Measurements from ENCODE around the gene EXD3.

The EXD3 gene

DNA sequence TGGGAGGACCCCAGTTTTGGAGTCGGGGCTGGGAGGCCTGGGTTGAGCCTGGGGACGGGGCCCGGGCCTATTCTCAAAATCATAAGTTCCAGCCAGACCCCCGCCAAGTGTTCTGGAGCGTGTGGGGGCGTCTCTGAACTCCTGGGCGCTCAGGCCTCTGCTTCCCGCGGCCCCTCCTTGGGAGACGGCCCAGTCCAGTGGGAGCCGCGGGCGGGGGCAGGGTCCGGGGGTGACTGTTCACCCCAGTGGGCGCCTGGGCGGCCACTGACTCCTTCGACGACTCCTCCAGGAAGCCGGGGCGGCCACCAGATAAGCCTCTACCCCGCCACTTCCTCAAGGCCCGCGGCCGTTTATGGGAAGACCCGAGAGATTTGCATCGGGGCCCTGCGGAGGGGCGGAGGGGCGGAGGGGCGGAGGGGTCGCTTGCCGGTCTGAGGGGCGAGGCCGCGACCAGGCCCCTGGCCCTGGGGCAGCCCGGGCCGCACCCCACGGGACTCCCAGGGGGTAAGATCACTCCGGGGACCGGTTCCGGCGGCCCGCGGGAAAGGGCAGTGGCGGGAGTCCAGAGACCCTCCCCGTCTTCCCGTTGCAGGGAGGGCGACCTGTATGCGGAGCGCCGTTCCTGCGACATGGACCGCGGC, 144.8 kb downstream of the EXD3 start:
- DNase-seq (ENCODE audit: low spot score): no peak
- Histone ChIP-seq H3K9ac (ENCODE audit: low read depth, low read length, poor library complexity) (peak overlapping the region; percentile 77), H3K4me3 (ENCODE audit: low read length in 2 of 2) (peak overlapping the region in 1 of 2 donors; percentile 69)

DNA sequence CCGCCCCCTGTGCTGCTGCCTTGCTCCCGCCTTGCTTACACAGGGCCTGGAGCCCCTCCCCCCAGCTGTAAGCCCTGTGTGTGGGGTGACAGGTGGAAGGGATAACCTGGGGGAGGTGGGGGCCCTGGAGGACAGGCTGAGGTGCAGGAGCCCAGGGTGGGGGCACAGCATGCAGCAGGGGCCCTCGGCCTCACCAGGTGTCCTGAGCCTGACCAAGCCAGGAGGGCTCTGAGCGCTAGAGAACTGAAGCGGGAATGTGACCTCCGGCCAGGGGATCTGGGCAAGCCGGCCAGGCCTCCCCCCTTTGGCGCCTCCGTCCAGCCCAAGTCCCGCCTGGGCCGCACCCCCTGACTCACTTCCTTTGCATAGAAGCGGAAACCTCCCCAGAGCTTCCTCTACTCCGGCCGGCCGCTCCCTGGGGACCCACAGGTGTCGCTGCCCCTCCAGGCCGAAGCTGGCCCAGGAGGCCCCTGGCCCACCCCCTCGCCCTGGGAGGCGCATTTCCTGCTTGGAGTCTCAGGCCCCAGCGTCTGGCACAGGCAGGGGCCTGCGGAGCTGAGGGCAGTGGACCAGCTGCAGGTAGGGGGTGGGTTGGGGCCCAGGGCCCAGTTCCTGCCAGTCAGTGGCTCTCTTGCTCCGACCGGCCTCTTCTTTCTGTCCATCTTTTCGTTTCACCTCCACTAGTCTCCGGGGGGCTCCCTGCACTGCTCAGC, 145.5 kb downstream of the EXD3 start, which contains the start of gene TOR4A:
TSS of gene TOR4A (plus strand) at position 398 of the 713 bp plus-strand sequence. CDS start 964 bp downstream, outside the sequence.
- peak within 1 kb of the TSS; percentile 57 for H3K4me2 ChIP-seq (ENCODE audit: insufficient read depth, low read length, poor library complexity, severe bottlenecking)
- H3K27me3 ChIP-seq (ENCODE audit: control insufficient read depth in 3 of 3, insufficient read depth in 3 of 3, low read depth in 1 of 3, low read length in 3 of 3): peaks cover 0 to 39% (median 9%) of the 10 kb centered on the region in 3 experiments
- H4K91ac ChIP-seq (ENCODE audit: low read depth, low read length, poor library complexity): no peak within 1 kb of the TSS
- peak within 1 kb of the TSS; percentile 66 for H3K4ac ChIP-seq (ENCODE audit: low read length)
- peak within 1 kb of the TSS; percentile 99 for H3K23ac ChIP-seq (ENCODE audit: low read depth, low read length, poor library complexity)
- peak within 1 kb of the TSS; percentile 73 for H2BK12ac ChIP-seq (ENCODE audit: low read length)
- H2BK120ac ChIP-seq (ENCODE audit: low read depth, low read length): peak within 1 kb of the TSS; percentile 94
- peak within 1 kb of the TSS; percentile 97 for H2AK5ac ChIP-seq (ENCODE audit: low read depth, low read length)
- peak within 1 kb of the TSS; percentile 59 for H3K27ac ChIP-seq (replicated peaks; ENCODE audit: low read length)
- H3K36me3 ChIP-seq (replicated peaks in 1 of 2; ENCODE audit: control insufficient read depth in 2 of 2, insufficient read depth in 2 of 2, low read length in 2 of 2): peaks cover 16 to 19% of the 10 kb centered on the region in 2 donors
- peak within 1 kb of the TSS; percentile 97 for H3K14ac ChIP-seq (ENCODE audit: low read length)
- peaks cover 7% of the 10 kb centered on the region for H3K79me1 ChIP-seq (ENCODE audit: low read depth, low read length)
- no peak within 1 kb of the TSS for H2AFZ ChIP-seq (ENCODE audit: low read length)
- DNase-seq (ENCODE audit: low spot score): no peak
- peak within 1 kb of the TSS; percentile 75 for H2BK5ac ChIP-seq (ENCODE audit: low read length)
- H3K4me3 ChIP-seq (ENCODE audit: low read length in 2 of 2): peak within 1 kb of the TSS in 1 of 2 donors; percentile 69
- peak within 1 kb of the TSS; percentile 77 for H3K9ac ChIP-seq (ENCODE audit: low read depth, low read length, poor library complexity)
- peaks cover 11 to 23% of the 10 kb centered on the region in 2 donors for H3K4me1 ChIP-seq (ENCODE audit: control insufficient read depth in 2 of 2, insufficient read depth in 1 of 2, low read depth in 1 of 2, low read length in 2 of 2)
- peak within 1 kb of the TSS; percentile 93 for H3K18ac ChIP-seq (ENCODE audit: low read length)
- peaks cover 3 to 12% of the 10 kb centered on the region in 2 donors for H3K9me3 ChIP-seq (replicated peaks in 1 of 2; ENCODE audit: control insufficient read depth in 2 of 2, insufficient read depth in 1 of 2, low read depth in 1 of 2, low read length in 2 of 2)
- peak within 1 kb of the TSS; percentile 96 for H2BK15ac ChIP-seq (ENCODE audit: low read length)
- H4K8ac ChIP-seq (ENCODE audit: low read depth, low read length): peak within 1 kb of the TSS; percentile 82
- WGBS, 2 donors (ENCODE audit: extremely low coverage in 2 of 2, insufficient read length in 2 of 2, insufficient replicate concordance in 1 of 2): no CpG with 5 or more reads among the region's 25 CpGs

More for the DNA sequence above, 144.8 kb downstream of the EXD3 start:
- peaks cover 10 to 14% of the 10 kb centered on the region in 2 donors for H3K36me3 ChIP-seq (replicated peaks in 1 of 2; ENCODE audit: control insufficient read depth in 2 of 2, insufficient read depth in 2 of 2, low read length in 2 of 2)
- H3K27me3 ChIP-seq (ENCODE audit: control insufficient read depth in 3 of 3, insufficient read depth in 3 of 3, low read depth in 1 of 3, low read length in 3 of 3): peaks cover 0 to 39% (median 9%) of the 10 kb centered on the region in 3 experiments
- peak overlapping the region; percentile 75 for H2BK15ac ChIP-seq (ENCODE audit: low read length)
- peak overlapping the region; percentile 57 for H3K4me2 ChIP-seq (ENCODE audit: insufficient read depth, low read length, poor library complexity, severe bottlenecking)
- H2BK5ac ChIP-seq (ENCODE audit: low read length): peak overlapping the region; percentile 75
- H3K4me1 ChIP-seq (ENCODE audit: control insufficient read depth in 2 of 2, insufficient read depth in 1 of 2, low read depth in 1 of 2, low read length in 2 of 2): peaks cover 11 to 23% of the 10 kb centered on the region in 2 donors
- H4K8ac ChIP-seq (ENCODE audit: low read depth, low read length): peak overlapping the region; percentile 65
- peak overlapping the region; percentile 99 for H3K23ac ChIP-seq (ENCODE audit: low read depth, low read length, poor library complexity)
- no peak overlapping the region for H4K91ac ChIP-seq (ENCODE audit: low read depth, low read length, poor library complexity)
- H2AK5ac ChIP-seq (ENCODE audit: low read depth, low read length): peak overlapping the region; percentile 97
- WGBS, 2 donors (ENCODE audit: extremely low coverage in 2 of 2, insufficient read length in 2 of 2, insufficient replicate concordance in 1 of 2): no CpG with 5 or more reads among the region's 54 CpGs
- peak overlapping the region; percentile 53 for H3K4ac ChIP-seq (ENCODE audit: low read length)
- no peak overlapping the region for H3K14ac ChIP-seq (ENCODE audit: low read length)
- peaks cover 3 to 12% of the 10 kb centered on the region in 2 donors for H3K9me3 ChIP-seq (replicated peaks in 1 of 2; ENCODE audit: control insufficient read depth in 2 of 2, insufficient read depth in 1 of 2, low read depth in 1 of 2, low read length in 2 of 2)
- H2BK12ac ChIP-seq (ENCODE audit: low read length): peak overlapping the region; percentile 73
- peaks cover 7% of the 10 kb centered on the region for H3K79me1 ChIP-seq (ENCODE audit: low read depth, low read length)
- peak overlapping the region; percentile 94 for H2BK120ac ChIP-seq (ENCODE audit: low read depth, low read length)
- H3K27ac ChIP-seq (replicated peaks; ENCODE audit: low read length): peak overlapping the region; percentile 54
- no peak overlapping the region for H2AFZ ChIP-seq (ENCODE audit: low read length)
- H3K18ac ChIP-seq (ENCODE audit: low read length): peak overlapping the region; percentile 93

DNA sequence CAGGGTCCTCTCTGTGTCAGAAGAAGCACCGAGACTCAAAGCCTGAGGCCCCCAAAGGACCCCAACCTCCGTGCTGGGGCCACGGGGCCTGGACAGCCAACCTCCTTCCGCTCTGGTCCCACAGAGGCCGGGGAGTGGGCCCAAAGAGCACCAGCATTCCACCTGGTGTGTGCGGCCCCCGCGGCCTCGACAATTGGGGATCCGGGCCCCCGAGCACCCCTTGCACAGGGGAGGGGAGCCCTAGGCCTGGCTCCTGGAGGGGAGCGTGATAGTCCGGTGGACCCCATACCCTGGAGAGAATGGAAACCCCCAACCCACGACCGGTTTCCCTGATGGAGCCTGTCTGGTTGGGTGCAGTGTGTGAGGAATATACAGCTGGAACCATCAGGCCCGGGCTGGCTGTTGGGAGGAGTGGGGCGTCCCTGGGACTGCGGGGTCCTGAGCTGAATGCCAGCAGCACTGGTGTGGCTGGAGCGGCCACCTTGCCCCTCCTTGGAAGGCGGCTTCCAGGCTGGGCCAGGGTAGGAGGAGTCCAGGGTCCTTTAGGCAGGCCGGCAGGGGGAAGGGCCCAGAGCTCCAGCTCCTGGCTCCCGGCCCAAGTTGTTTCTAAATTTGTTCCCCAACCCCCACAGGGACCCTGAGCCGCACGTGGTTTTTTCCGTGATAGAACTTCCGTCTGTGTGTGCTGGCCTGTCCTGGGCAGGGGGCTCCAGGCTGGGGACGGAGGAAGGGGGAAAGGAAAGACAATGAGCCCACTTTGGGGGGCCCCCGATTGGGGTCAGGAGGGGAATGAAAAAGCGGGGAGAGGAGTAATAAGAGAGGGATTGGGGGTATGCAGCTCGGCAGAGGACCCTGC, 146.3 kb downstream of the EXD3 start:
- Histone ChIP-seq H2BK12ac (ENCODE audit: low read length) (peak overlapping the region; percentile 58), H2BK120ac (ENCODE audit: low read depth, low read length) (peak overlapping the region; percentile 94), H3K9ac (ENCODE audit: low read depth, low read length, poor library complexity) (peak overlapping the region; percentile 44), H3K4me2 (ENCODE audit: insufficient read depth, low read length, poor library complexity, severe bottlenecking) (peak overlapping the region; percentile 57), H3K27ac (replicated peaks; ENCODE audit: low read length) (peak overlapping the region; percentile 59), H4K8ac (ENCODE audit: low read depth, low read length) (peak overlapping the region; percentile 82), H3K18ac (ENCODE audit: low read length) (peak overlapping the region; percentile 93), H2AFZ (ENCODE audit: low read length) (no peak overlapping the region), H3K4me3 (ENCODE audit: low read length in 2 of 2) (no peak overlapping the region), H3K36me3 (replicated peaks in 1 of 2; ENCODE audit: control insufficient read depth in 2 of 2, insufficient read depth in 2 of 2, low read length in 2 of 2) (peaks cover 23 to 24% of the 10 kb centered on the region in 2 donors), H3K79me1 (ENCODE audit: low read depth, low read length) (peaks cover 9% of the 10 kb centered on the region), H2AK5ac (ENCODE audit: low read depth, low read length) (peak overlapping the region; percentile 97), H3K4me1 (ENCODE audit: control insufficient read depth in 2 of 2, insufficient read depth in 1 of 2, low read depth in 1 of 2, low read length in 2 of 2) (peaks cover 11 to 23% of the 10 kb centered on the region in 2 donors), H3K9me3 (replicated peaks in 1 of 2; ENCODE audit: control insufficient read depth in 2 of 2, insufficient read depth in 1 of 2, low read depth in 1 of 2, low read length in 2 of 2) (peaks cover 3 to 12% of the 10 kb centered on the region in 2 donors), H4K91ac (ENCODE audit: low read depth, low read length, poor library complexity) (no peak overlapping the region), H3K14ac (ENCODE audit: low read length) (peak overlapping the region; percentile 97), H3K23ac (ENCODE audit: low read depth, low read length, poor library complexity) (peak overlapping the region; percentile 96), H2BK15ac (ENCODE audit: low read length) (peak overlapping the region; percentile 96), H3K4ac (ENCODE audit: low read length) (no peak overlapping the region), H2BK5ac (ENCODE audit: low read length) (peak overlapping the region; percentile 75), H3K27me3 (ENCODE audit: control insufficient read depth in 3 of 3, insufficient read depth in 3 of 3, low read depth in 1 of 3, low read length in 3 of 3) (peaks cover 0 to 36% (median 9%) of the 10 kb centered on the region in 3 experiments)
- DNase-seq (ENCODE audit: low spot score): no peak
- WGBS, 2 donors (ENCODE audit: extremely low coverage in 2 of 2, insufficient read length in 2 of 2, insufficient replicate concordance in 1 of 2): no CpG with 5 or more reads among the region's 30 CpGs
